NCI-H446 treated with DMSO at 0.1 percent for 48 hours (cell line): Measurements from ENCODE around the gene WDR44.
A peak's percentile ranks its signal among the peaks of the same experiment; 100 is the strongest.
"Not testable (repeated sequence)": the region's sequence is repeated elsewhere in the genome, so short reads cannot be mapped to it uniquely, and the experiment has no call there.

Experiments
- DNase-seq: peaks from one replicate; lab custom pipeline; 2025; lab: John Stamatoyannopoulos, UW

The WDR44 gene, protein sequence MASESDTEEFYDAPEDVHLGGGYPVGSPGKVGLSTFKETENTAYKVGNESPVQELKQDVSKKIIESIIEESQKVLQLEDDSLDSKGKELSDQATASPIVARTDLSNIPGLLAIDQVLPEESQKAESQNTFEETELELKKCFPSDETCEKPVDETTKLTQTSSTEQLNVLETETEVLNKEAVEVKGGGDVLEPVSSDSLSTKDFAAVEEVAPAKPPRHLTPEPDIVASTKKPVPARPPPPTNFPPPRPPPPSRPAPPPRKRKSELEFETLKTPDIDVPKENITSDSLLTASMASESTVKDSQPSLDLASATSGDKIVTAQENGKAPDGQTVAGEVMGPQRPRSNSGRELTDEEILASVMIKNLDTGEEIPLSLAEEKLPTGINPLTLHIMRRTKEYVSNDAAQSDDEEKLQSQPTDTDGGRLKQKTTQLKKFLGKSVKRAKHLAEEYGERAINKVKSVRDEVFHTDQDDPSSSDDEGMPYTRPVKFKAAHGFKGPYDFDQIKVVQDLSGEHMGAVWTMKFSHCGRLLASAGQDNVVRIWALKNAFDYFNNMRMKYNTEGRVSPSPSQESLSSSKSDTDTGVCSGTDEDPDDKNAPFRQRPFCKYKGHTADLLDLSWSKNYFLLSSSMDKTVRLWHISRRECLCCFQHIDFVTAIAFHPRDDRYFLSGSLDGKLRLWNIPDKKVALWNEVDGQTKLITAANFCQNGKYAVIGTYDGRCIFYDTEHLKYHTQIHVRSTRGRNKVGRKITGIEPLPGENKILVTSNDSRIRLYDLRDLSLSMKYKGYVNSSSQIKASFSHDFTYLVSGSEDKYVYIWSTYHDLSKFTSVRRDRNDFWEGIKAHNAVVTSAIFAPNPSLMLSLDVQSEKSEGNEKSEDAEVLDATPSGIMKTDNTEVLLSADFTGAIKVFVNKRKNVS

DNA sequence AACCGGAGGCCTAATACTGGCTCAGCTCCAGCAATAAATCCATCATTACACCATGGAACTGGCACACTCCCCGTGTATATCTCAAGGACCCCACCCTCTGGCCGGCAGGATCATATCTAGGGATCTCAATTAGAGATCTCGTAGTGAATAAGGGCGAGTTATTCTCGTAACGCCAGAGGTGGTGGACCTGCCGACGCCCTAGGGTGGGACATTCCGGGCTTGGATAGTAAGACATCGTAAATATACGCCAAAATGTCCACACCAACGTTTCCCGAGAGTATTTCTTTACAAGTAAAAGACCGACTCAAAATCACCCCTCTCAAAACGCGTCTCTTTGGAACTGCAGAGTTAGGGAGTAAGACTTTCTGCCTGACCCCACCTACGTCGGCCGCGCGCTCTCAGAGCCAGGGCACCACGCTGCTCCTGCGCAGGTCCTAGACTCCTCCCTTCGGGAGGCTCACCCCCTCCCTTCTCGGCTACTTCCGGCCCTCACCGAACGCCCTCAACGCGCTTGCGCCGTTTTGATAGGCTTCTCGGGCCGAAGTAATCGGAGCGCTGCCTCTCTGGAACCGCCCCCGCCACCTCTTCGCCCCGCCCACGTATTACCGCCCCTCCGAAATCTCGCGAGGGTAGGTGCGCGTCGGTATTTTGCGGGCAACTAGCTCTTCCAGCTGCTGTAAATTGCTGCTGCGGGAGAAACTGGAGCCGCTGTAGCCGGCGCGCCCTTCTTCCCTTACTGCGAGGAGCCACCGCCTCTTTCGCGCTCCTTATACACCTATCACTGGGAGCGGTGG lies at the start of gene WDR44:
TSS of gene WDR44 (plus strand) at position 643 of the 794 bp plus-strand sequence. CDS start 398 bp downstream, outside the sequence.
- DNase-seq, result peak; percentile 91

DNA sequence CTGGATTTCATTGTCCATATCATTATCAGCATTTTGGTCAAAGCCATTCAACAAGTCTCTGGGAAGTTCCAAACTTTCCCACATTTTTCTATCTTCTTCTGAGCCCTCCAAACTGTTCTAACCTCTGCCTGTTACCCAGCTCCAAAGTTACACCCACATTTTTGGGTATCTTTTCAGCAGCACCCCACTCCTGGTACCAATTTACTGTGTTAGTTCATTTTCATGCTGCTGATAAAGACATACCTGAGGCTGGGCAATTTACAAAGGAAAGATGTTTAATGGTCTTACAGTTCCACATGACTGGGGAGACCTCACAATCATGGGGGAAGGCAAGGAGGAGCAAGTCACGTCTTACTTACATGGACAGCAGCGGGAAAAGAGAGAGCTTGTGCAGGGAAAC lies 40.1 kb upstream of the WDR44 start:
- DNase-seq, result not testable (repeated sequence)

DNA sequence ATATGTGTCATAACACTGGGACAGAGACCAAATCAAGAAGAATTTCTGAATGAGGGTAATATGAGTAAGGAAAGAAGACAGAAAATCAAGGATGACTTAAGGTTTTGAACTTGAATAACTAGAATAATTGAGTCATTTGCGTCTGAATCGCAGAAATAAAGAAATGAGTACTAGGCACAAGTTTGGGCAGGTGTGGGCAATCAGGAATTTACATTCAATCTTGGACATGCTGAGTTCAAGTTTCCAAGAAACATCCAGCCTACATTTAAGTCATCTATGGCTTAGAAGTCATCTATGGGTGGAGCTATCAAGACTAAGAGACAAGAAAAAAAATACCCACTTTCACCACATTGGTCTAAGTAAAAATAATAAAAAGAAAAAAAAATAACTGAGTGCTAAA lies 30.4 kb upstream of the WDR44 start:
- no peak for DNase-seq

DNA sequence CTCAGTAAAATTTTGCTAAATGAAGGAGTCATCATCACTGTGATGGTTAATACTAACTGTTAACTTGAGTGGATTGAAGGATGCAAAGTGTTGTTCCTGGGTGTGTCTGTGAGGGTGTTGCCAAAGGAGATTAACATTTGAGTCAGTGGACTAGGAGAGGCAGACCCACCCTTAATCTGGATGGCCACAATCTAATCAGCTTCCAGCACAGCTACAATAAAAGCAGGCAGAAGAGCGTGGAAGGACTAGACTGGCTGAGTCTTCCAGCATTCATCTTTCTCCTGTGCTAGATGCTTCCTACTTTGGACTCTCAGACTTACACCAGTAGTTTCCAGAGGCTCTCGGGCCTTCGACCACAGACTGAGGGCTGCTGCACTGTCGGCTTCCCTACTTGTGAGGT lies 21.3 kb upstream of the WDR44 start:
- DNase-seq, result no peak

DNA sequence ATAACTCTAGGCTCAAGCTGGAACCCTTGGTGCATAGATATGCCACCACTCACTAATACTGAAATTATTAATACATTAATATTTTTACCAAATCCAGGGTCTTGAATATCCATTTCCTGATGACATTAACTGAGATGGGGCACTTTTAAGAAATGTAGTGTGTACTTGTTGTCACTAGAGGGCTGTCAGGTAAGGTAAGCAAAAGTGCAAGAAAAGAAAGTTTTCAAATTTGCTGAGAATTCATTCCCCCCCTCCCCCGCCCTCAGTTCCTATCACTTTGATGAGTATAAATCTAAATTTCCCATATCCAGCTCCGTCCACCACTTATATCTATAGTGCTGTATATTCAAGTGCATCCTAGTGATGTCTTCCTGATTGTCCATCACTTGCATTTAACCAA lies 20.5 kb upstream of the WDR44 start:
- DNase-seq, result no peak

DNA sequence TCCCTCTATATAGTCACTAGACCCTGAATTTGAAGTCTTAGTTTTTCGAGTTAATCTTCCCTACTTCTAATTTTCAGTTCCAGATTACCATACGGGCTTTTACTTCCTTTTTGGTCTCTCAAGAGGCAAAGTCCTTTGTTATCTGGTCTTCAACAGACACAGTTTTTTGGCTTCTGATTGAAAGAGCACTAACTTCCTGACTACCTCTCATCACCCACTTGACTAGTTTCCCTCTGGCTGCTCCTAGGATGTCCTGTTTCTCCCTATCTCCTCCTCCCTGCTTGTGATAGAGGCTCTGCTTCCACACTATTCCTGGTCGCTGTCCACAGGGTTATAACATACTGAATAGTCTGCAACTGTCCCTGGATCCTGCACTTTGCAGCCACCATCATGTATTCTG lies 16.7 kb upstream of the WDR44 start:
- no peak for DNase-seq

DNA sequence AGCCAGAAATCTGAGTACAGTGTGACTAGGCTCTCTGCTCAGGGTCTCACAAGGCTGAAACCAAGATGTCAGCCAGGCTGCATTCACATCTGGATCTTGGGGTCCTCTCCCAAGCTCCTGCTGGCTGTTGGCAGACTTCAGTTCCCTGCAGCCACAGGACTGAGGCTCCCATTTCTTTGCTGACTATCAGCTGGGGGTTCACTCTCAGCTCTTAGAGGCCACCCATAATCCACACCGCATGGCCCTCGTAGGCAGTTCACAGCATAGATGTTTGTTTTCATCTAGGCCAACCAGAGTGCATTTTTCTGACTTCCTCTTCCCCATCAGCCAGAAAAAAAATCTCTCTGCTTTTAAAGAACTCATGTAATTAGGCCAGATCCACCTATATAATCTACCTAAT lies 8.2 kb upstream of the WDR44 start:
- no peak for DNase-seq

DNA sequence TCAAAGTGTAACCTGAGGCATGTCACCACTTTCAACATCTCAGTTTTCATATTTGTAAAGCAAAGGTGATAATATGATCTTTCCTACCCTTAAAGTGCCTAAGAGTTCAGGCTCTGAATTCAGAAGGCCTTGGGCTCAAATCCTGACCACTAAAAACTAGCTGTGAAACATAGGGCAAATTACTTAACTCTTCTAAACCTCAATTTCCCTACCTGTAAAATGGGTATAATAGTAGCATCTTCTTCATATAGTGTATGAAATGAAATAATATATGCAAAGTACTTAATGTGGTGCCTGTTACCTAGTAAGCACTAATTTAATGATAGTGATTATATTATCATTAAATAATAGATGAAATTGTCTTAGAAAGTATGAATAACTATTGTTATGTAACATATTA lies 7.0 kb upstream of the WDR44 start:
- no peak for DNase-seq

DNA sequence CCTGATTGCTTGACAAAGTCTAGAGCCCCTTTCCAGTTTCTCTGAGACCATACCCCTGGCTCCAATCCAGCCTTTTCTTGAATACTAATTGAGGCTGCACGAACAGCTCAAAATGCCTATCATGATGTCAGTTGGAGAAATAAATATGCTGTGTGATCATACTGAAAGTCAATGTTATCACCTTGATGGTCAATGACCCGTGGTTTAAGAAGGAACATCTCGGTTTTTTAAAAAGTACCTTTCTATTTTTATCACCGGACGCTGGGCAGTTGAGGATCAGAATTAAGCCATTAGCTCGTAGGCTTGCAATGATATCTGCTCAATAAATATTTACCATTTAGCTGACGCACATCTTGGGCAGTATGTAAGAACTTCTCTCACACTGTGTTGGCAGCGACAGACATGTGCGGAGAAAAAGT lies 852 bp upstream of the WDR44 start:
- DNase-seq, result no peak

DNA sequence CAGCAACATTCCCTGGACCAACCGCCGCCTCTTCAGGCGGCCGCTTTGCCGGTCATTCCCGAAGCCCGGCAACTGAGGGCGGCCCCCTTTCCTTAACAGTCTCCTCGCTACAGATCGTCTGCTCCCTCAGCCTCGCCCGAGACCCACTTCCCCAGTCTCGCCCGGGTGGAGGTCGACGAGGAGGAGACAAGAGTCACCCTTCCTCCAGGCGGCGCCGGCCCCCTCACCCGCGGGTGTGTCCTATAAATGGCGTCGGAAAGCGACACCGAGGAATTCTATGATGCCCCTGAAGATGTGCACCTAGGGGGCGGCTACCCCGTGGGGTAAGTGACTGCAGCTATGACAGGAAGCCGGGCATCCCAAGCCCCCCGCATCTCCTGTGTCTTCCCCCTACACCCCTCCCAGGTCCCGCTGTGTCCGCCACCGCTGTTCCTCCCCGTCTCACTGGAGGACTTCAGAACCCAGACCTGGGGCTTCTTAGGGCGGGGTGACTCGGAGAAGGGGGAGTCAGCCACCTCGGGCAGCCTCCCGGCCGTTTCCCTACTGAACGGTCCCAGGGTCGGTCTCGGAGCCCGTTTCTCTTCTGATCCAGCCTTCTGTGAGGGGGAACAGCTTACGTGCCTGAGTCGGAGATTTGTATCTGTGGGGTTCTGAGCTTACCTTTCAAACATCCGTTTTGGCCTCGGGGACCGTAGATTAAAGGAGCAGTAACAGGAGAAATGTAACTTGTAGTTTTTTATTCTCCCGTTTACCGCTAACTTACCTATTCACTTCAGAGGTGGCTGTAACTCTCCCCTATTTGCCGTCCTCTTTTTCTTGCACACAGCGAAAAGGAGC lies 570 bp downstream of the WDR44 start:
- no peak for DNase-seq

DNA sequence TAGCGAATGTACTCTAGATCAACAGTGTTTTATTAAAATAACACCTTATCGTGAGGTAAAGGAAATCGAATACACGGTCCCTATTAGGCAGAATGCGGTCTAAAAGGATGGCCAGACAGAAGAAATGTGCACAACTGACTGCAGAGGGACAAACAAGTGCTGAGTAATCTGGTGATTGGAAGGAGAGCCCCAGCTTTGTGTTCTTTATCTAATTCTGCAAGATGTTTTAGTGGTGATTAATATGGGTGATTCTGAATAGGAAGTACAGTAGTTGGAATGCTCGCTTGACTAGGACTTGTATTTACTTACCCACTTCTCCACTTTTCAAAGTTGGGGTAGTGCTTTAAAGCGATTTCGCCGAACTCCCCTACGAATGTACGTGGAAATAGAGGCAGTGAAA lies 1.2 kb downstream of the WDR44 start:
- DNase-seq, result no peak

DNA sequence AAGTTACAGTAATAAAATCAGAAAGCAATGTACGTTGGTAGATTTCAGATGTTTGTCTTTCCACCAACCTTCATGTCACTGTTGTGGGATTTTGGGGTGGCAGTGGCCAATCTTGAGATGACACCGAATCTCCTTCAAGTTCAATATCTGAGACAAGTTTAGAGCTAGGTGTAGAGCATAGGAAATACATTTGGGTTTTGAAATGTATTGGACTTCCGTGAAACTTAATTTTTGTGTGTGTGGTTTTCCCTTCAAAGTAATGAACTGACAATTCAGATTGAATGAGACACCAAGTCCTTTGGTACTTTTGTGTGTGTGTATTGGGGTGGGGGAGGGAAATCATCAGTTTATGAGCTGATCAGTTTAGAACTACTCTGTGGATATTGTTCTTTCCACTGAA lies 1.8 kb downstream of the WDR44 start:
- DNase-seq, result no peak

DNA sequence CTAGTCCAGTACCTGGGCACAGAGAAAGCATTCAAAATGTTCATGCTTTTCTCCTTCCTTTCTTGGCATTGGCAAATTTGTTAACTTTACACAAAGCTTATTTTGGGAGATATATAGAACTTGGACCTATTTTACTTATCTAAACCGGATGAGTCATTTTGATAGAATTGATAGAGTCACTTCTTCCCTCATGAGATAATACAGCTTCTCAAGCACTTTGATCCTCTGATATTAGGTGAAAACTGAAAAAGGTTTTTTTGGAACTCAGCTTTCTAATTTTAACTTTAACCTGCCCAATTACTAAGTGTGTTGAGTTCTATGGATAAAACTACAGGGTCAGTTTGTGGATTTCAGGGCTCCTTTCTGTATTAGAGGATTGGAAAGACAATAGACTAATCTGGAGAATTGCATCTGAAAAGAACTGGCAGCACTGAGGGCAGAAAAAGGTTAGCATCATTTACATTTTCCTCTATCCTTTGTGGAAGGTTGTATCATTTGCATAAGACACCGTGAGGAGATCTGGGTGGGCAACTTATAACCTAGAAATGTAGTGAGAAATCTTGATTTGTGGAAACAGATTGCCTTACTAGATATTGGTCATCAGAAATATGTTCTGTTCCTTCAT lies 2.4 kb downstream of the WDR44 start:
- no peak for DNase-seq

DNA sequence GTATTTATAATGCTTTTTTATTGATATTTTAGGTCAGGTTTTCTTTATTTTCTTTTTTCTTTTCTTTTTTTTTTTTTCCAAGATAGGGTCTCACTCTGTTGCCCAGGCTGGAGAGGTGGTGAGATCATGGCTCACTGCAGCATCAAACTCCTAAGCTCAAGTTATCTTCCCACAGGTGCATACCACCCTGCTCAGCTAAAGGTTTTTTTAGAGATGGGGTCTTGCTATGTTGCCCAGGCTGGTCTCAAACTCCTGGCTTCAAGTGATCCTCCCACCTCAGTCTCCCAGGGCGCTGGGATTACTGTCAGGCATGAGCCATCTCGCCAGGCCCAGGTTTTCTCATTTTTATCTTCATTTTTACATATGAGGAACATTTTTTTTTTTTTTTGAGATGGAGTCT lies 3.3 kb downstream of the WDR44 start:
- DNase-seq, result no peak

DNA sequence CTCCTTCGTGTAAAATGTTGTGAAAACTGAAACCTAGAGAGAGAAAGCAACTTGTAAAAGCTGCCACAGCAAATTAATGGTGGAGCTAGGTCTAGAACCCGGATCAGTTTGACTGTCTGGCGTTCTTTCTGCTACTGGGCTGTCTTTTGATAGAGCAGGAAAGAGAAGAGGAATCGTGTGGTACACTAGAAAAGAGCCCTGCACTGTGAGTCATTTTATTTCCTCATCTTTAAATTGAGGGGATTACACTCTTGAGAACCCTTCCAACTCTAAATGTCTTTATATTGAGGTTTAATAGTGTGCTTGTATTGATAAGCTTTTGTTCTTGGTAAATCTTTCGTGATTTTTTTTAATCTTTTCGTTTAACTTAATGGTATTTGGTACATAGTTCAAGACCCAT lies 4.3 kb downstream of the WDR44 start:
- DNase-seq, result no peak

DNA sequence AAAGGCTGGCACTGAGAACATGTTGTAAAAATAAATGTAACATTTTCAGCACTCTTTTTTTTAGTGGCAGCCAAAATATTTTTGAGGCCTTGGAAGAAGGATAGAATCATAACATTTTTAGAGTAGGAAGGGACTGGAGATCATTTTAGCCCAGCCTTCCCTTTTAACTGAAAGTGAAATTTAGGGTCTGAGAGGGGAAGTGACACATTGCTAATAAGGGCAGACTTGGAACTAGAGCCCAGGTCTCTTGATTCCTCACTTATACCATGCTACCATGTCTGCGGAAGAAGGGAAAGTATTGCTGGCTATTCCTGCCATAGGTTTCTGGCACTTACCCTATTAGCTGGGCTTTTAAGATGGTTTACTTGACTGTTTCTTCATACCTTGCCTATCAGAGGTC lies 4.8 kb downstream of the WDR44 start:
- DNase-seq, result no peak

DNA sequence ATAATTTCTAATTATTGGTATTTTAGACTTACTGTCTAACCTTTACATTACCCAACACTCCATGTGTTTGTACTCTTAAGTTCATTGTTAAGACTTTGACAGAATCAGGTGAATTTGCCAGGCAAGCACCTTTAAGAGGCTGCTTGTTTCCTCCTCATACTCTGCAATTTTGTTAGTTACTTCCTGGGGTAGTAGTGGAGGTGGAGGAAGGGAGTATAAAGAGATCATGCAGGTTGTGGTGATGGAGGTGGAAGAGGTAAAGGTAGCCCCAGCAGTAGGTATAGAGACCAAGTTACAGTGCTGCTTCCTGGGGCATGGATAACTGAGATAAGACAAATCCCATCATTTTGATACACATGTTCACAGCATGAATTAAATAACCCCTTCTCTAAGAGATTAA lies 6.7 kb downstream of the WDR44 start:
- DNase-seq, result no peak

DNA sequence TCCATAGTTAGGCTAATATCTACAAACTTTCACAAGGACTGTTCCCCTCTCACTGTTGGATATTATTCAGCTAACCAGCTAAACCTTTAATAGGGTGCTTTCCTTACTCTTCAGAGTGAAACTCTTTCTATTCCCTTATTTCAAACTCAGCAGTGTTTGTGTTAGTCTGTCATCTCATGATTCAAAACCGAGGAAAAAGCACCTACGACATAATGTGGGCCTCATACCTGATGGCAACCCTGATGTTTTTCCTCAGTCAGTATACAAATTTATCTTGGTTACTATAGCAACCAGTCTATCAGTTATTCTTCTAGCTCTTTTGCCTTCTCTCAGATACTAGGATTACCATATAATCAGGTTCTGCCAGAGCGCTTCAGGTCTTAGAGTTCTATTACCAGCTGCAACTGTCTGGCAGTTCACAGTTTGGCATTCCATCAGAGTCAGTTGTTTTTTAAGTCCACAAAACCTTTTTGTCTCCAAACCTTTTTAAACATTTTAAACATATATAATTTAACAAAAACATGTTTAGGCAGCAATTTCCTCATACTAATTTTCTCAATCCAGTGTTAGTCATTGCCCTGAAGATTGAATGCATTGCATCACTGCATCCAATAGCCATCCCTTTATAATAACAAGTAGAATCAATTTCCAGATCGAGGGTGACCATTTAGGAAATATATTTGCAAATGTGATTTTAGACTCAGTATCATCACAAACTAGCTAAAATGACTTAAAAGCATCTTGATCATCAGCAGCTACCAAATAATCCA lies 7.4 kb downstream of the WDR44 start:
- no peak for DNase-seq

DNA sequence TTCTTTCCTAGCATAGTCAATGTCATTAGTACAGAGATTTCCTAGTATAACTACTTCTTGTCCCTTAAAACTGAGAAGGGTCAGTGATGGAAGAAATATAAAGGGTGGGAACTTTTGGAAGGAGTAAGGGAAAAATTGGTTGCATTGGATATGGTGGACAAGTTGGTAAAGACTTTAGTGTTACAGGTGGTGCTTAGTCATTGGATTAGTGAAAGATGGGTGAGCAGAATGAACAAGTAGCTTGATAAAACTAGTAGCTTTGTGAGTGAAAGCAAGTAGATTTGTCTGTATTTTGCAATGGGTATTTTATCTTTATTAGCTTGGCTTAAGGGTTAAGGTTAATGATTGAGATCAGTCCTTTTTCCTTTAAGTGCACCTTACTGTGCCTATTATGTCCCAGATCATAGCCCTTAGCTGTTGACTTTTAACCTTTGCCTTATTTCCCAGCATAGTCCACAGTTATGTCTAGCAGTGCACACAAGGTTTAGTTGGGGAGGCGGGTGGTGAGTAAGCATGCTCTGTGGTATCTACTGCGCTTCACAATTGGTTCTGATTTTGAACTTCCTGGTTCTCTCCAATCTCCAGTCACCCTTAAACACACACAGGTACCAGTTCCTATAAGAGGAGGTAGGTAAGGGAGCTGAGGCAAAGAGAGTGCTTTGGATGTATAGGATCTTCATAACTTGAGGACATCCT lies 9.5 kb downstream of the WDR44 start:
- DNase-seq, result no peak
